Ascending aorta (tissue), 2 donors: Measurements from ENCODE around the gene ITGBL1. TPM values are rescaled to one million over a fixed set of nuclear protein-coding genes. Genes with fewer than 3 reads are reported as not detected.

Experiments
- DNase-seq, 2 donors: peaks; one replicate each; pipeline ENCODE4 v3.0.0-alpha.2; 2019; ENCODE audit warnings: low spot score in 2 of 2
- H3K27ac ChIP-seq, 2 donors: fragments of 200-600 bp; sonication (generic); one replicate each; pipeline ENCODE4 v1.5.1; 2016 to 2017; ENCODE audit warnings: mild to moderate bottlenecking in 1 of 2
- H3K27me3 ChIP-seq: fragments of 200-600 bp; sonication (generic); one replicate; pipeline ENCODE4 v1.5.1; 2017
- H3K36me3 ChIP-seq, 2 donors: fragments of 200-600 bp; sonication (generic); one replicate each; pipeline ENCODE4 v1.5.1; 2016
- H3K4me1 ChIP-seq, 2 donors: fragments of 200-600 bp; sonication (generic); one replicate each; pipeline ENCODE4 v1.5.1; 2016 to 2017; ENCODE audit warnings: mild to moderate bottlenecking in 1 of 2
- H3K4me3 ChIP-seq, 2 donors: fragments of 200-600 bp; sonication (generic); one replicate each; pipeline ENCODE4 v1.5.1; 2016 to 2017; ENCODE audit warnings: mild to moderate bottlenecking in 1 of 2
- H3K9me3 ChIP-seq, 2 donors: fragments of 200-600 bp; sonication (generic); one replicate each; pipeline ENCODE4 v1.5.1; 2016
- intact Hi-C: fragments of 100-400 bp; cut with DNase I; formaldehyde crosslinking; loops from one replicate; pipeline ENCODE4 v1.15.1; 2023
- total RNA-seq: library from RNA; depleted of rRNA; stranded (reverse); fragments of >200 nt; gene quantifications from one replicate; pipeline ENCODE4 v1.1.0, GENCODE V29; 2016
- TF ChIP-seq, protein P1 (sequence below), 3 experiments: fragments of 200-600 bp in 2 of 3; fragments of 450-650 bp in 1 of 3; sonication (generic) in 2 of 3; IDR thresholded peaks; one replicate each; pipeline ENCODE4 v1.5.1; 2016 to 2019; ENCODE audit warnings: antibody characterized with exemption in 3 of 3, mild to moderate bottlenecking in 1 of 3, moderate library complexity in 1 of 3

The ITGBL1 gene
- total RNA-seq, 1 donor from 2014 or later, result 47.1 TPM

DNA sequence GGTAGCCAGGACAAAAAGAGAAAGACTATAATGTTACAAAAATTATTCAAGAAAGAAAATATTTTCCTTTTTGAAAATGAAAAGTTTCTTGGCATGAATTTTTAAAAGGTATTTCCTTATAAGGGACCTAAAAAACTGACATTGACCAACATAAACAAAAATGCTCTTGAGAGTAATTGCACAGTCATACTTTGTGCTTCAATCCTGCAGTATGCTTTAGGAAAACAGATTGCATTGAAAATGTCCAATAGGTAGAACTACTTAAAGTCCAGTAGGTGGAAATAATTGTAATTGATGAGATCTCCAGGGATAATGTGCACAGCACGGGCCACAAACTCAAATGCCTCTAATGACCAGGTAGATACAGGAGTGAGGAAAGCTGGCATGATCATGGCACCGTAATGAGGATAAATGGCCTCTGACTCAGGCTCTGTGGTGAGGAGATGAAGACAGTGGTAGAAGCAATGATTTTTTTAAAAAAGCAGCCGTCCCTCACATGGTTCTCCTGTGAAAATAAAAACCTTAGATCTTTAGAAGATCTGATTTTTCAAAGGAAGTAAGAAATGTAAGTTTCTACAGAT lies 278.0 kb downstream of the ITGBL1 start:
- intact Hi-C loops, result no loop called here
- no peaks in the 10 kb centered on the region for H3K9me3 ChIP-seq

DNA sequence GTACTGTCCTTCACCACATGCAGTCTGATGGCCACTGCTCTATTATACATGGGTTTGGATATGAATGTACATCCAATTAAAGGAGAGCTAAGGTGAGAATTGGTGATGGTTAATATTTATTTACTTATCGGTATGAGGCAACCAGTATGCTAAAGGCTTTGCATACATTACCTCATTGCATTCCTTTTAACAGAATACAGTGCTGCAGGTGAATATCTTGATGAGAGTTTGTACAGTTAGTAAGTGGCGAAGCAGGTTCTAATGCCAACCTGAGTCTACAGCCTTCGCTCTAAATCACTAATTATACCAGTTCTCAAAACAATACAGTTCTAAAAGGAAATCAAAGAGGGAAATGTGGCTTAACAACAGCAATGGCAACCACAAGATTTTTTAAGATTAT lies 284.1 kb downstream of the ITGBL1 start:
- TF ChIP-seq, protein P1, sequence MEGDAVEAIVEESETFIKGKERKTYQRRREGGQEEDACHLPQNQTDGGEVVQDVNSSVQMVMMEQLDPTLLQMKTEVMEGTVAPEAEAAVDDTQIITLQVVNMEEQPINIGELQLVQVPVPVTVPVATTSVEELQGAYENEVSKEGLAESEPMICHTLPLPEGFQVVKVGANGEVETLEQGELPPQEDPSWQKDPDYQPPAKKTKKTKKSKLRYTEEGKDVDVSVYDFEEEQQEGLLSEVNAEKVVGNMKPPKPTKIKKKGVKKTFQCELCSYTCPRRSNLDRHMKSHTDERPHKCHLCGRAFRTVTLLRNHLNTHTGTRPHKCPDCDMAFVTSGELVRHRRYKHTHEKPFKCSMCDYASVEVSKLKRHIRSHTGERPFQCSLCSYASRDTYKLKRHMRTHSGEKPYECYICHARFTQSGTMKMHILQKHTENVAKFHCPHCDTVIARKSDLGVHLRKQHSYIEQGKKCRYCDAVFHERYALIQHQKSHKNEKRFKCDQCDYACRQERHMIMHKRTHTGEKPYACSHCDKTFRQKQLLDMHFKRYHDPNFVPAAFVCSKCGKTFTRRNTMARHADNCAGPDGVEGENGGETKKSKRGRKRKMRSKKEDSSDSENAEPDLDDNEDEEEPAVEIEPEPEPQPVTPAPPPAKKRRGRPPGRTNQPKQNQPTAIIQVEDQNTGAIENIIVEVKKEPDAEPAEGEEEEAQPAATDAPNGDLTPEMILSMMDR (IDR thresholded peaks at IDR 0.05), result no peak
- DNase-seq, result no peak
- Histone ChIP-seq H3K4me1 (no peaks in the 10 kb centered on the region), H3K9me3 (no peaks in the 10 kb centered on the region), H3K27ac (no peak overlapping the region), H3K4me3 (no peak overlapping the region), H3K36me3 (no peaks in the 10 kb centered on the region), H3K27me3 (no peaks in the 10 kb centered on the region)
- intact Hi-C loops, result no loop called here

More for the DNA sequence above, 278.0 kb downstream of the ITGBL1 start:
- Histone ChIP-seq H3K4me3 (no peak overlapping the region), H3K4me1 (peaks cover 0 to 4% of the 10 kb centered on the region in 2 donors), H3K27ac (no peak overlapping the region), H3K27me3 (no peaks in the 10 kb centered on the region), H3K36me3 (no peaks in the 10 kb centered on the region)
- DNase-seq, result no peak
- TF ChIP-seq, protein P1 (IDR thresholded peaks at IDR 0.05), result no peak

DNA sequence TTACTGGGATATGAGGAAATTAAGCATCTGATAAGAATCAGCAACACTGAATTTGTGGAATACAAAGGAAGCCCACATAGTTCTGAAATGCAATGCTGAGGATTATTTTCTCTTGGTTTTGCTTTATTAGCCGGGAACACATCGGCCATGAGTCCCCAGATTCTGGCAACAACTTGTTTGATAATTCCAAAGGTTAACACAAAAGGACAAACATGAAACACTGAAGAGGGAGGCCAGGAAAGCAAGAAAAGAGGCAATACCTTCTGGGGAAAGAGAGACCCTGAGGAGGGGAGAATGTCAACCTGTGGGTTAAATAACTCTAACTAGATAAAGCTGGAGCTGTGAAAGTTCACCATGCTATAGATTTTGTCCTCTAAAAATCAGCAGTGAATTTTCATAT lies 285.9 kb downstream of the ITGBL1 start:
- H3K4me3 ChIP-seq, result no peak overlapping the region
- H3K27ac ChIP-seq, result no peak overlapping the region
- H3K27me3 ChIP-seq, result no peaks in the 10 kb centered on the region
- H3K9me3 ChIP-seq, result no peaks in the 10 kb centered on the region
- TF ChIP-seq, protein P1 (IDR thresholded peaks at IDR 0.05), result no peak
- H3K4me1 ChIP-seq, result no peaks in the 10 kb centered on the region
- H3K36me3 ChIP-seq, result no peaks in the 10 kb centered on the region
- DNase-seq, result no peak
- intact Hi-C loops, result no loop called here

DNA sequence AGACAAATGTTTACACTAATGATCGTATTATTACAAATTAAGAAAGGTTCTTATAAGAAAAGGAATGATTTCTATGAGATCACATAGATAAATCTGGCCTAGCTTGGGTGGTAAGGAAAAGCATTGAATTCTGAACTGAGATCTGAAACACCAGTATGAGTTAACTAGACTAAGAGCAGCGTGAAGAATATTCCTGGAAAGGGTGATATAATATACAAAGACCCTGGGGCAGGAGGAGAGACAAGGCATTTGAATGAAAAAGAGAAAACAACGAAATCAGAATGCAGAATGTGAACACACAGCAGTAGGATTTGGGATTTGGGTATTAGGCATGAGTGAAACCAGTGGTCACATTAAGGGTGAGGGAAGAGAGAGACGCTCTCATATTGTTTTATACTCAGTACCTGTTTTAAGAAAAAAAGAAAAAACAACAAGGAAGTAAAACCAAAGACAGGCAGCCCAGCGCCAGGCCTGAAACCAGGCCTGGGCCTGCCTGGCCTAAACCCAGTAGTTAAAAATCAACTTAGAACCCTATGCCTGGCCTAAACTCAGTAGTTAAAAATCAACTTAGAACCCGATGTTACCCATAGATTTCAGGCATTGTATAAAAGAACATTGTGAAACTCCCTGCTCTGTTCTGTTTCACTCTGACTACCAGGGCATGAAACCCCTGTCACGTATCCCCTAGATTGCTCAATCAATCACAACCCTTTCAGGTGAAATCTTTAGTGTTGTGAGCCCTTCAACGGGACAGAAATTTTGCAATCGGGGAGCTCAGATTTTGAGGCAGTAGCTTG lies 287.1 kb downstream of the ITGBL1 start:
- H3K36me3 ChIP-seq, result no peaks in the 10 kb centered on the region
- H3K27me3 ChIP-seq, result no peaks in the 10 kb centered on the region
- TF ChIP-seq, protein P1 (IDR thresholded peaks at IDR 0.05), result no peak
- H3K27ac ChIP-seq, result no peak overlapping the region
- H3K9me3 ChIP-seq, result no peaks in the 10 kb centered on the region
- intact Hi-C loops, result no loop called here
- no peak overlapping the region for H3K4me3 ChIP-seq
- DNase-seq, result no peak
- H3K4me1 ChIP-seq, result no peaks in the 10 kb centered on the region

DNA sequence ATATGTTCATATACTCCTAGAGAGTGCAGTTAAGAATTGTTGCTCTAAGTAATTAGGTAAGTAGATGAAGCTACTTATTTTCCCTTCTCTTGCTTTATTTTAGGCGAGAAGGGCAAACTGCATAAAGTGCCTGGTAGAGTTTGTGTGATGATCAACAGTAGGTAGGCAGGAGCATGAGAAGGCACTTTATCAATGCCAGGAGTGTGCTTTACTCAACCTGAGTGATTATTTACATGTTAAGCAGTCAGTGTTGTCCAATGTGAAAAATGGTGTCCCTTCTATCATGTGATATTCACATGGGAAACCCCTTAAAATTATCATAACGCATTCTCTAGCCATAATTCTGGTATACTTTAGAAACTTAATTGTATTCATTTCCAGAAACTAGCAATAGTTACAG lies 294.0 kb downstream of the ITGBL1 start:
- DNase-seq, result no peak
- Histone ChIP-seq H3K27ac (no peak overlapping the region), H3K36me3 (no peaks in the 10 kb centered on the region), H3K4me1 (no peaks in the 10 kb centered on the region), H3K4me3 (no peak overlapping the region), H3K9me3 (no peaks in the 10 kb centered on the region), H3K27me3 (no peaks in the 10 kb centered on the region)
- TF ChIP-seq, protein P1 (IDR thresholded peaks at IDR 0.05), result no peak
- intact Hi-C loops, result no loop called here
